ENCODE measurements around the gene HOXA3. TPM values are rescaled to one million over a fixed set of nuclear protein-coding genes. Genes with fewer than 3 reads are reported as not detected.

Gene HOXA3
- total RNA-seq, 1 donor from 2014 or later, result not detected

GRCh38 chr7:27131390-27131819 is 21.0 kb downstream of the HOXA3 start:
- peaks cover 5% of the 10 kb centered on the region for H3K9me3 Mint-ChIP-seq (ENCODE audit: unreplicated experiment)
- peaks cover 35% of the 10 kb centered on the region for H3K27me3 Mint-ChIP-seq (ENCODE audit: unreplicated experiment)
- H3K4me1 Mint-ChIP-seq (ENCODE audit: low read depth, unreplicated experiment), result no peaks in the 10 kb centered on the region
- H3K27ac Mint-ChIP-seq (ENCODE audit: unreplicated experiment), result no peak overlapping the region
- no peaks in the 10 kb centered on the region for H3K36me3 Mint-ChIP-seq (ENCODE audit: unreplicated experiment)
- H3K4me3 Mint-ChIP-seq (ENCODE audit: unreplicated experiment), result peak overlapping the region; percentile 69
- no peak for TF ChIP-seq CTCF (IDR thresholded peaks at IDR 0.05; ENCODE audit: partially characterized antibody, unreplicated experiment)
- no peak for DNase-seq

- no peak for TF ChIP-seq CTCF (IDR thresholded peaks at IDR 0.05; ENCODE audit: partially characterized antibody, unreplicated experiment)
- H3K4me1 Mint-ChIP-seq (ENCODE audit: low read depth, unreplicated experiment), result no peaks in the 10 kb centered on the region
- H3K27ac Mint-ChIP-seq (ENCODE audit: unreplicated experiment), result no peak within 1 kb of the TSS
- peaks cover 32% of the 10 kb centered on the region for H3K27me3 Mint-ChIP-seq (ENCODE audit: unreplicated experiment)
- peak; percentile 81 for DNase-seq
- H3K4me3 Mint-ChIP-seq (ENCODE audit: unreplicated experiment), result peak within 1 kb of the TSS; percentile 69
- no peaks in the 10 kb centered on the region for H3K36me3 Mint-ChIP-seq (ENCODE audit: unreplicated experiment)
- H3K9me3 Mint-ChIP-seq (ENCODE audit: unreplicated experiment), result peaks cover 3% of the 10 kb centered on the region
Measured at GRCh38 chr7:27130540-27131389, 21.6 kb downstream of the HOXA3 start, which contains the start of gene HOXA4. Gene HOXA4 (minus strand): TSS chr7:27130757. CDS start chr7:27130733, 24 bp downstream.

GRCh38 chr7:27129729-27130539 is 22.4 kb downstream of the HOXA3 start:
- H3K4me3 Mint-ChIP-seq (ENCODE audit: unreplicated experiment), result peak overlapping the region; percentile 14
- no peaks in the 10 kb centered on the region for H3K36me3 Mint-ChIP-seq (ENCODE audit: unreplicated experiment)
- no peaks in the 10 kb centered on the region for H3K4me1 Mint-ChIP-seq (ENCODE audit: low read depth, unreplicated experiment)
- DNase-seq, result no peak
- peaks cover 5% of the 10 kb centered on the region for H3K9me3 Mint-ChIP-seq (ENCODE audit: unreplicated experiment)
- H3K27ac Mint-ChIP-seq (ENCODE audit: unreplicated experiment), result no peak overlapping the region
- no peak for TF ChIP-seq CTCF (IDR thresholded peaks at IDR 0.05; ENCODE audit: partially characterized antibody, unreplicated experiment)
- peaks cover 36% of the 10 kb centered on the region for H3K27me3 Mint-ChIP-seq (ENCODE audit: unreplicated experiment)

- Mint-ChIP-seq H3K27ac (ENCODE audit: unreplicated experiment) (no peak overlapping the region), H3K4me1 (ENCODE audit: low read depth, unreplicated experiment) (no peaks in the 10 kb centered on the region), H3K9me3 (ENCODE audit: unreplicated experiment) (peaks cover 9% of the 10 kb centered on the region), H3K36me3 (ENCODE audit: unreplicated experiment) (no peaks in the 10 kb centered on the region), H3K4me3 (ENCODE audit: unreplicated experiment) (peak overlapping the region; percentile 14), H3K27me3 (ENCODE audit: unreplicated experiment) (peaks cover 41% of the 10 kb centered on the region)
- no peak for DNase-seq
- no peak for TF ChIP-seq CTCF (IDR thresholded peaks at IDR 0.05; ENCODE audit: partially characterized antibody, unreplicated experiment)
Measured at GRCh38 chr7:27128776-27129728, 23.3 kb downstream of the HOXA3 start.
